Activated CD8-positive, alpha-beta T cell treated with anti-CD3 and anti-CD28 coated beads, Interleukin-2, amount 10 ng/mL, durations not matched to agents 7 days and 5 days (primary cell): ENCODE measurements around the gene FRRS1. TPM values are rescaled to one million over a fixed set of nuclear protein-coding genes. Genes with fewer than 3 reads are reported as not detected.

Experiments
- ATAC-seq: fragments of 150-1000 bp; cut with Tn5 transposase; one replicate; pipeline ENCODE4 v1.10.0; 2021; ENCODE audit warnings: moderate library complexity
- CTCF ChIA-PET: fragments of 350-600 bp; sonication (Branson Sonifier 250); formaldehyde crosslinking; loops from one replicate; lab custom pipeline; 2021; ENCODE audit warnings: antibody characterized with exemption; lab: Charles Lee
- POLR2A ChIA-PET: fragments of 350-600 bp; sonication (Branson Sonifier 250); formaldehyde crosslinking; loops from one replicate; lab custom pipeline; 2021; ENCODE audit warnings: antibody characterized with exemption; lab: Charles Lee
- DNase-seq: peaks from one replicate; pipeline ENCODE4 v3.0.0-alpha.2; 2020
- H3K27ac Mint-ChIP-seq: one replicate; pipeline ENCODE4 v1.8.0; 2021; ENCODE audit warnings: mild to moderate bottlenecking, mixed read lengths
- H3K27me3 Mint-ChIP-seq: one replicate; pipeline ENCODE4 v1.8.0; 2021; ENCODE audit warnings: low read depth, mixed read lengths
- H3K36me3 Mint-ChIP-seq: one replicate; pipeline ENCODE4 v1.8.0; 2021; ENCODE audit warnings: low read depth, mixed read lengths
- H3K4me1 Mint-ChIP-seq: one replicate; pipeline ENCODE4 v1.8.0; 2021; ENCODE audit warnings: low read depth, mixed read lengths
- H3K4me3 Mint-ChIP-seq: one replicate; pipeline ENCODE4 v1.8.0; 2021; ENCODE audit warnings: mild to moderate bottlenecking, mixed read lengths
- H3K9me3 Mint-ChIP-seq: one replicate; pipeline ENCODE4 v1.8.0; 2022; ENCODE audit warnings: mixed read lengths; ENCODE audit not compliant: insufficient read depth
- total RNA-seq, 2 experiments: library from RNA; stranded (reverse); gene quantifications; one replicate each; pipeline ENCODE4 v1.2.3, GENCODE V29; 2021

Gene FRRS1
- total RNA-seq, 2 experiments from 2014 or later = 4.7 to 5.0 TPM

- no peaks in the 10 kb centered on the region for H3K4me1 Mint-ChIP-seq
- H3K36me3 Mint-ChIP-seq = peaks cover 3% of the 10 kb centered on the region
- ATAC-seq (no peak), DNase-seq (no peak)
- no peak overlapping the region for H3K4me3 Mint-ChIP-seq
- no peak overlapping the region for H3K27ac Mint-ChIP-seq
- H3K9me3 Mint-ChIP-seq = no peaks in the 10 kb centered on the region
- H3K27me3 Mint-ChIP-seq = no peaks in the 10 kb centered on the region
- CTCF ChIA-PET = interaction anchor here (0.6 kb wide), 1 partner anchor 1137 kb away, joined by 3 read pairs; no protein-coding TSS in a partner anchor
- POLR2A ChIA-PET = no interaction called here
Observed at GRCh38 chr1:99726818-99727217, 39.6 kb downstream of the FRRS1 start.

DNA sequence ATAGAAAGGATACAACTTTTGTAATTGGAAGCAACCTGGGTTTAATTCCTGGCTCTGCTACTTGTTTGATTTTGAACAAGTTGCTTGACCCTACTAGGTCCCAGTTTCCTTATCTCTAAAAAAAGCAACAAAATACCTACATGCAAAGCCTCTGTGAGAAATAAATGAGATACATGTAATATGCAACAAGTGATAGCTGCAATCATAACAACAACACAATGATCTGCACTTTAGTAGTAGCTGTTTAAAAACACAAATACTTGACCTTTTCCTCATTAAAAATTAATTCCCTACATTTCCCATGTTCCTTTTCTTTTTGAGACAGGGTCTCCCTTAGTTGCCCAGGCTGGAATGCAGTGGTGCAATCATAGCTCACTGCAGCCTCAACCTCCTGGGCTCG lies 40.0 kb downstream of the FRRS1 start:
- Mint-ChIP-seq H3K4me1 (no peaks in the 10 kb centered on the region), H3K4me3 (no peak overlapping the region), H3K9me3 (no peaks in the 10 kb centered on the region), H3K27ac (no peak overlapping the region), H3K36me3 (peaks cover 3% of the 10 kb centered on the region), H3K27me3 (no peaks in the 10 kb centered on the region)
- ATAC-seq (no peak), DNase-seq (no peak)
- CTCF ChIA-PET = interaction anchor here (0.6 kb wide), 1 partner anchor 1138 kb away, joined by 3 read pairs; no protein-coding TSS in a partner anchor
- POLR2A ChIA-PET = no interaction called here

- ChIA-PET CTCF (no interaction called here), POLR2A (no interaction called here)
- Mint-ChIP-seq H3K27me3 (no peaks in the 10 kb centered on the region), H3K27ac (no peak overlapping the region), H3K4me1 (no peaks in the 10 kb centered on the region), H3K4me3 (no peak overlapping the region), H3K9me3 (no peaks in the 10 kb centered on the region), H3K36me3 (peaks cover 3% of the 10 kb centered on the region)
- DNase-seq = no peak
- no peak for ATAC-seq
Observed at GRCh38 chr1:99725996-99726395, 40.4 kb downstream of the FRRS1 start.

GRCh38 chr1:99723251-99723650 lies 43.2 kb downstream of the FRRS1 start:
- no peak overlapping the region for H3K27ac Mint-ChIP-seq
- H3K4me3 Mint-ChIP-seq = no peak overlapping the region
- H3K27me3 Mint-ChIP-seq = no peaks in the 10 kb centered on the region
- H3K4me1 Mint-ChIP-seq = no peaks in the 10 kb centered on the region
- CTCF ChIA-PET = interaction anchor here (0.7 kb wide), 1 partner anchor 84 kb away, joined by 3 read pairs; no protein-coding TSS in a partner anchor
- ATAC-seq (no peak), DNase-seq (no peak)
- peaks cover 6% of the 10 kb centered on the region for H3K36me3 Mint-ChIP-seq
- H3K9me3 Mint-ChIP-seq = no peaks in the 10 kb centered on the region
- POLR2A ChIA-PET = no interaction called here

GRCh38 chr1:99717005-99717404 lies 49.4 kb downstream of the FRRS1 start:
- H3K27me3 Mint-ChIP-seq = no peaks in the 10 kb centered on the region
- no peak overlapping the region for H3K4me3 Mint-ChIP-seq
- POLR2A ChIA-PET = no interaction called here
- DNase-seq = no peak
- H3K4me1 Mint-ChIP-seq = no peaks in the 10 kb centered on the region
- H3K27ac Mint-ChIP-seq = no peak overlapping the region
- CTCF ChIA-PET = no interaction called here
- H3K9me3 Mint-ChIP-seq = no peaks in the 10 kb centered on the region
- peaks cover 7% of the 10 kb centered on the region for H3K36me3 Mint-ChIP-seq
- ATAC-seq = no peak

GRCh38 chr1:99713006-99713405 lies 53.4 kb downstream of the FRRS1 start:
- H3K36me3 Mint-ChIP-seq = peaks cover 5% of the 10 kb centered on the region
- H3K27ac Mint-ChIP-seq = no peak overlapping the region
- ChIA-PET POLR2A (interaction anchor here (0.6 kb wide), 1 partner anchor 250 kb away, joined by 3 read pairs; no protein-coding TSS in a partner anchor), CTCF (no interaction called here)
- H3K27me3 Mint-ChIP-seq = no peaks in the 10 kb centered on the region
- H3K9me3 Mint-ChIP-seq = no peaks in the 10 kb centered on the region
- DNase-seq (no peak), ATAC-seq (no peak)
- no peaks in the 10 kb centered on the region for H3K4me1 Mint-ChIP-seq
- H3K4me3 Mint-ChIP-seq = no peak overlapping the region

- ChIA-PET CTCF (no interaction called here), POLR2A (no interaction called here)
- Mint-ChIP-seq H3K27ac (no peak overlapping the region), H3K9me3 (no peaks in the 10 kb centered on the region), H3K36me3 (peaks cover 5% of the 10 kb centered on the region), H3K27me3 (no peaks in the 10 kb centered on the region), H3K4me1 (no peaks in the 10 kb centered on the region), H3K4me3 (no peak overlapping the region)
- DNase-seq (no peak), ATAC-seq (no peak)
Observed at GRCh38 chr1:99710994-99711393, 55.4 kb downstream of the FRRS1 start.

DNA sequence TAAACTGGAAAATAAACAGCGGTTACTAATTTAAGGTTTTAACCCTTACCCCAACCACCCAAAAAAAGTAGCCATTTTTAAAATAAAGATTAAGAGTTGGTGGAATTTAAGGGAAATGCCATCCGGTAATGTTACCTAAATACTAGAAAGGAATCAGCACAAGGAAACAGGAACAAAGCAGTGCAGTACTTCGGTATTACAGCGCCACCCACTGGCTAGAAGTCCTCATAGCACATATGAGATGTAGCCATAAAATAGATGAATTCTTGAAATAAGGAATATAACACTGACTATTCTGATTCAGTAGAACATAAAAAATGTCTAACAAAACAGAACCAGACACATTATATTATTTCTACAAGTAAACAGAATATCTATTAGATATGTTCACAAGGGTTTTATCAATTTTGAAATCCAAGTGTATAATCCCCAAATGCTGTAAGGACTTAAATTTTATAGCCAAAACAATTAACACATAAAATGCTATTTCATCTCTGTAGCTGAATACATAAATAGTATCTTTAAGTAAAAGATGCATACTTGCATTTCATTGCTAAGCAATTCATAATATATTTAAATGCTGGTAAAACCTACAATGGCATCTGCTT lies 58.8 kb downstream of the FRRS1 start:
- ATAC-seq (no peak), DNase-seq (peak; percentile 71)
- no peaks in the 10 kb centered on the region for H3K27me3 Mint-ChIP-seq
- no peaks in the 10 kb centered on the region for H3K9me3 Mint-ChIP-seq
- no peak overlapping the region for H3K4me3 Mint-ChIP-seq
- ChIA-PET CTCF (interaction anchor here (1.2 kb wide), 1 partner anchor 13 kb away, joined by 4 read pairs; no protein-coding TSS in a partner anchor), POLR2A (no interaction called here)
- H3K4me1 Mint-ChIP-seq = peaks cover 7% of the 10 kb centered on the region
- H3K36me3 Mint-ChIP-seq = no peaks in the 10 kb centered on the region
- H3K27ac Mint-ChIP-seq = no peak overlapping the region

DNA sequence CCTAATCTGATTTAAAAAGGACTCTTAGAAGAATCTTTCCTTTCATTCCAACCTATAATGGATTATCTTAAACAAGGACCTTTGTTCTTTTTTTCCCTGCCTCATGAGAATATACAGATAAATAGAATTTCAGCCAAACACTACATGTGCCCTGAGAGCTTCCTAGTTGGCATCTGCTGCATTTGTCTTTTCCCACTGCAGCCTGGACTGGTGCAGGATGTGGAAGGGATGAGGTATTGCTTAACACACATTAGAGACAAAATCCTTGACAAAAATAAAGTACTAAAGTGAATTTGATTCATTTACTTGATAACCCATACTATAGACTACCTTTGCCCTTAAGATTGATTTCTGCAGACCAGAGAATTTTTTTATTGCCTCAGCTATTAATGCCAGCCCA lies 61.0 kb downstream of the FRRS1 start:
- DNase-seq (no peak), ATAC-seq (no peak)
- H3K27me3 Mint-ChIP-seq = peaks cover 5% of the 10 kb centered on the region
- no peak overlapping the region for H3K27ac Mint-ChIP-seq
- H3K9me3 Mint-ChIP-seq = no peaks in the 10 kb centered on the region
- peaks cover 7% of the 10 kb centered on the region for H3K4me1 Mint-ChIP-seq
- H3K4me3 Mint-ChIP-seq = no peak overlapping the region
- no peaks in the 10 kb centered on the region for H3K36me3 Mint-ChIP-seq
- ChIA-PET CTCF (interaction anchor here (0.6 kb wide), 1 partner anchor 12 kb away, joined by 3 read pairs; no protein-coding TSS in a partner anchor), POLR2A (interaction anchor here (0.7 kb wide), 1 partner anchor 1101 kb away, joined by 3 read pairs; no protein-coding TSS in a partner anchor)

GRCh38 chr1:99704356-99704816 lies 62.0 kb downstream of the FRRS1 start:
- POLR2A ChIA-PET = no interaction called here
- no peaks in the 10 kb centered on the region for H3K36me3 Mint-ChIP-seq
- no peak overlapping the region for H3K4me3 Mint-ChIP-seq
- no peak for ATAC-seq
- no peak overlapping the region for H3K27ac Mint-ChIP-seq
- no peak for DNase-seq
- H3K9me3 Mint-ChIP-seq = no peaks in the 10 kb centered on the region
- CTCF ChIA-PET = interaction anchor here (0.6 to 1.1 kb wide), 2 partner anchors 11 to 14 kb away, joined by 3 read pairs; no protein-coding TSS in a partner anchor
- peaks cover 7% of the 10 kb centered on the region for H3K4me1 Mint-ChIP-seq
- peaks cover 8% of the 10 kb centered on the region for H3K27me3 Mint-ChIP-seq

DNA sequence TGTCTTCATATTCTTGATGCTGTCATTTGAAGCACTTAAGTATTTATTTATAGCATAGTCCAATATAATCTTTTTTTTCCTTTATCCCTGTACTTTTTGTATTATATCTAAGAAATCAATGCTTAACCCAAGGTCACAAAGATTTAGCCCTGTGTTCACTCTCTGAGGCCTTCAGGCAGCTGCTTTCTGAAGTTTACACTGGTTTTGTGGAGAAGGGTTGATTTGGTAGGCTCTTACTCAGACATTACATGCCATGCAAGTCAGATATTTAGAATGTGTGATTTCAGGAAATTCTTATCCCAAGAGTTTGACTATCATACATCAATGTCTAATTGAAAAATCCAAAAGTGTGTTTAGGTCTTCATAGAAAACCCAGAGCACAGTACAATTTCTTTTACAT lies 64.2 kb downstream of the FRRS1 start:
- ATAC-seq = no peak
- H3K4me1 Mint-ChIP-seq = peaks cover 7% of the 10 kb centered on the region
- H3K9me3 Mint-ChIP-seq = no peaks in the 10 kb centered on the region
- no peak for DNase-seq
- CTCF ChIA-PET = no interaction called here
- H3K4me3 Mint-ChIP-seq = no peak overlapping the region
- H3K27ac Mint-ChIP-seq = no peak overlapping the region
- POLR2A ChIA-PET = no interaction called here
- peaks cover 23% of the 10 kb centered on the region for H3K27me3 Mint-ChIP-seq
- H3K36me3 Mint-ChIP-seq = no peaks in the 10 kb centered on the region

DNA sequence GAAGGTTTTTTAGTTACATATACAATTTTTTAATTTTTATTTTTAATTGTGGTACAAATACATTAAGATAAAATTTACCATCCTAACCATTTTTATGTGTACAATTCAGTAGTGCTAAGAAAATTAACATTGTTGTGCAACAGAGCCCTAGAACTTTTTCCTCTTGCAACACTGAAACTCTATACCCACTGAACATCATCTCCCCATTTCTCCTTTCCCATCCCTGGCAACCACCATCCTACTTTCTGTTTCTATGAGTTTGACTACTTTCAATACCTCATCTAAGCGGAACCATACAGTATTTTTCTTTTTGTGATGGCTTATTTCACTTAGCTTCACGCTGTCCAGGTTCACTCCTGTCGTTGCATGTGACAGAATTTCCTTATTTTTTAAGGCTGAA lies 66.4 kb downstream of the FRRS1 start:
- peaks cover 7% of the 10 kb centered on the region for H3K4me1 Mint-ChIP-seq
- ChIA-PET POLR2A (no interaction called here), CTCF (no interaction called here)
- H3K36me3 Mint-ChIP-seq = no peaks in the 10 kb centered on the region
- peaks cover 39% of the 10 kb centered on the region for H3K27me3 Mint-ChIP-seq
- no peak overlapping the region for H3K27ac Mint-ChIP-seq
- no peak for DNase-seq
- ATAC-seq = no peak
- H3K9me3 Mint-ChIP-seq = no peaks in the 10 kb centered on the region
- no peak overlapping the region for H3K4me3 Mint-ChIP-seq
